Dermis lymphatic vessel endothelial cell (primary cell): ENCODE data around the gene MCC. TPM values are rescaled to one million over a fixed set of nuclear protein-coding genes. Genes with fewer than 3 reads are reported as not detected.

Source experiments
- total RNA-seq: library from RNA; depleted of rRNA; stranded (reverse); fragments of >200 nt; gene quantifications from 2 replicates; pipeline ENCODE4 v1.2.1, GENCODE V29; 2014

Gene MCC
- total RNA-seq, result 11.9 and 17.3 TPM in 2 replicates

DNA sequence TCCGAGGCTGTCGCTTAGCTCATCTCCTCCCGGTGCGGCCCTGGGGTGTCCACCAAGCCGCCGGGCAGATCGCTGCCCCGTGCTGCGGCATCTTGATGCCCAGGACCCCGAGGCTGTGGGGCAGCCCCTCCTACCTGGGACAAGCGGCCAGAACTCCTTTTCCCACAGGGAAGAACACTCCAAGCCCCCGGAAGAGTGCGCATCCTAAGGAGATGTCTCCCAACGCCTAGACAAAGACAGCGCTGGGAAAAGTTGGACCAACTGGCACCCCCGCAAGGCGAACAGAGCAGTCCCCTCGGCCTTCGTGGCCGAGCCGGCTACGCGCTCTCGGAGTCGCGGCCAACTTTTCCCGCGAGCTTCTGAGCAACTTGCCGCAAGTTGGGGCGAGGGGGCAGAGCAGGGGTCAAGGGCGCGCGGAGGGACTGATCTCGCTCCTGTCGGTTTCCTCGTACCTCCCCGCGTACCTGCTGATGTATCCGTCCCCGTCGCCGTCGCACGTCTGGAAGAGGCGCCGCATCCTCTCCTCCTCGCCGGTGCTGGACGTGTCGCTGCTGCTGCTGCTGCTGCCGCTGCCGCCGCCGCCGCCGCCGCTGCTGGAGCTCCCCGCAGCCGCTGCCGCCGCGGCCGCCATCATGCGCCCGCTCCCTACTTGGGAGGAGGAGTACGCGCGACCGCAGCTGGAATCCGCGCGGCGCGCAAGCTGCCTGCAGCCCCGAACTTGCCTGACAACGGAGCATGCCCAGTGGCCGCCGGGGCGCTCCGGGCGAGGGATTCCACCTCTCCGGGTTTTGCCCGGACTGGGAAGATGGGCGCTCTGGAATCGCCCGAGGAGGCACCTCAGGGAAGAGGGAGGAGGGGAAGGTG is at the start of gene MCC:
MCC (minus strand) TSS at position 673 of the 864 bp plus-strand sequence.

DNA sequence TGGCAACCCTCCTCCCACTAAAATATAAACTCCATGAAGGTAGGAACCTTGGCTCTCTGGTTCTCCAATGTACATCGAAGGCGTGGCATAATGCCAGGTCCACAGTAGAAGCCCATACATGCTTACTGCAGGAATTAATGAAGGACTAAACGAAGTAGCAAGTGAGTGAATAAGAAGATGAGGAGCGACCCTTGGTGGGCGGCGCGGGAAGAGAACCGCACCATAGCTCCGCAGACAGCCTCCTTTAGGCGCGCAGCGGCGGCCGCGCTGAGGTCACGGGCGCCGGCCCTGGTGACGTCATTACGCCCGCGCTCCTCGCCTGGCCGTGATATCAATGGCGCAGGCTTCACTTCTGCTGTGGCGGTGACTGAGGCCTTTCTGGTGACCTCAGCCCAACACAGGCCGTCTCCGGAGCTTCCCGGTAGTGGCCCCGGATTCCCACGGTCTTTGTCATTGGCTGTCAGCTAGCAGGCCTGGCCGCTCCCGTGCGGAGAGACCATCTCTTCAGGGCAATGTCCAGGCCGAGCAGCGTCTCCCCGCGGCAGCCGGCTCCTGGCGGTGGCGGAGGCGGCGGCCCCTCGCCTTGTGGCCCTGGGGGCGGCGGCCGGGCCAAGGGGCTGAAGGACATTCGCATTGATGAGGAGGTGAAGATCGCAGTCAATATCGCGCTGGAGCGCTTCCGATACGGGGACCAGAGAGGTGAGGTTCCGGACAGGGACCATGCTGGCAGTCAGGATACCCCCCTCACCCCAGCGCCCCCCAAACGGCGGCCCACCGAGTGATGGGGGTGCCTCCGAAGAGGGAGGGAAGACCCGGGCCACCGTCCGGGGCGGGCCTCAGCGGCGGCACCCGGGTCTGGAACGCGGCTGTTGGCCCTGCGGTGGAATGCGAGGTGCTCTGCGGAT is 25.4 kb upstream of the MCC start, which contains the start of gene YTHDC2:
YTHDC2 (plus strand) TSS at position 311 of the 905 bp plus-strand sequence; CDS start at position 513, 202 bp downstream.

DNA sequence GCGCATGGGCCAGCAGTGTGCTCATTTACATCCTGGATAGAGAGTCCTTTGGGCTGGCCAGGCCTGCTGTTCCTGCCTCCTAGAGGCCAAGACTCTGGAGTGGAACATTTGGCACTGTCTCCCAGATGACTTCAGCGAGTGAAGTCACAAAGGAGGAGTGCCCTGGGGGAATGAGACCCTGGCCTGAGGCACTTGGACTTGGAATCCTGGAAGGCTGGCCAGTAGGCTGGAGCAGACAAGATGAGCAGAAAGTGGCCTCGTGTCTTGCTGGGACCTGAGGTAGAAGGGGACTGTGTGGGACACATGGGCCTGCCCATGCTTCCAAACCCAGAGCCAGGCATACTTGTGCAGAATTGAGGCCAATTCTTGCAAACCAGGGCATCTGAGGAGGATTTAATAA is 53.4 kb downstream of the MCC start, which contains the start of gene TSSK1B:
TSSK1B (minus strand) TSS at position 101 of the 400 bp plus-strand sequence. CDS start 150 bp downstream, outside the sequence.

DNA sequence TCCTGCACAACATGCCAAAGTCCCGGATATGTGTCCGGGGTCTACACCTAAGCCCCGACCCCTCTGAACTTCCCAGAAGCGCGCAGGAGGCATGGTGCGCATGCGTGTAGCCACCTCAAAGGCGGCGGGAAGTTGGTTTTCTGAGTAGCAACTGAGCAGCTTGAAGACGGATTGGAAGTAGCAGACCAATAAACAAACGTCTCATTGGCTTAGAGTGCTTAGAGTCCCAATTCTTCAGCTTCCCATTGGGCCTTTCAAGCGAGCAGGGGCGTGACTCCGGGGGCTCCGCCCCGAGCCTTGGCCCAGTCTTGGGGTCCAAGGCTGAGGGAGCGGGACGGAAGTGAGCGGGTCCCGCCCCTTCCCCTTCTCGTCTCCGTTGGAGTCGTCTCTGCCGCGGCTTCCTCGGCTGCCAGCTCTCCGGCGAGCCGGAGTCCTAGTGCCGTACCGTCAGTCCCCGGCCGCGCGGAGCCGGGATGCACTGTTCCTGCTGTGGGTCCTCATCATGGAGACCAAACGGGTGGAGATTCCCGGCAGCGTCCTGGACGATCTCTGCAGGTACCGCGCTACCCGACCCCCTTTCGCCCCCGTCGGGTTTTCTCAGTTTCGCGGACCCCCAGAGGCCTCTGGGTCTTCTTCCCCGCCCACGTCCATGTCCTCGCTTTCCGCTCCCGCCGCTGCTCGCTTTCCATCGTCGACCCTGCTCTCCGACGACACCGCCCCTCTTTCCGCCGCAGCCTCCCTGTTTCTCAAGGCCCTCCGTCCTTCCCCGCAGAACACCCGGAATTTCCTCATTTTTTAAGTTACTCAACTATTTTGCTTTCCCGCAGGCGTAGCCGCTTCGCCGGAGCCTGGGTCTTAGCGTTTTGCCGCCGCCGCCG is 511.6 kb downstream of the MCC start, which contains the start of gene DCP2:
DCP2 (plus strand) TSS at position 367 of the 878 bp plus-strand sequence; CDS start at position 503, 136 bp downstream.

Other genes starting within 250 kb of the MCC start
- gene TSSK1B, start 53.5 kb downstream of the MCC start, total RNA-seq, result not detected in 2 replicates
- 38.0 and 41.8 TPM in 2 replicates for gene YTHDC2, start 25.2 kb upstream of the MCC start, total RNA-seq